ENCODE data around the gene HLA-B.
A peak's percentile ranks its signal among the peaks of the same experiment; 100 is the strongest.
"Not testable (repeated sequence)": the region's sequence is repeated elsewhere in the genome, so short reads cannot be mapped to it uniquely, and the experiment has no call there.

The HLA-B gene

DNA sequence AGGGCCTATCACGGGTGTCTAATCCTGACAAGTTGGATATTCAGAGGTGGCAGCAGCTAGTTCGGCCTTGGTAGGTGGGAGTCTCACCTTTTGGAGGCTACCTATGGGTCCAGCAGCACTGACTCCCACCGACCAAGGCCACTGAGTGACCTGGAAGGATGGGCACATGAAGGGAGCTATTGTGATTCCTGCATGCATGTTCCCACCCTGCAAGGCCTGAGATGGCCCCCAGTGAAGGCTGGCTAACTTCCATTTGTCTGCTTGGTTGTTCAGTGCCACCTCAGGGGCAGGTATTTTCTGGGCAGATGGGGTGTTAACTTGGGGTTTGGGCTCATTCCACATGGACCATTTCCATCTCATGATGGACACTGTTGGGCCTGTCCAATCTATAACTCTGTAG is 28.1 kb upstream of the HLA-B start:
- TF ChIP-seq TAF1 (IDR thresholded peaks at IDR 0.05; ENCODE audit: low read depth, low read length) (no peak), POLR2AphosphoS5 (IDR thresholded peaks at IDR 0.05; ENCODE audit: low read depth, low read length) (no peak), PAX5 (IDR thresholded peaks at IDR 0.05; ENCODE audit: insufficient read depth, low read length, severe bottlenecking) (no peak), SPI1 (IDR thresholded peaks at IDR 0.05; ENCODE audit: low read depth, low read length) (no peak), POLR2A (IDR thresholded peaks at IDR 0.05; ENCODE audit: low read depth, low read length) (no peak), POU2F2 (IDR thresholded peaks at IDR 0.05; ENCODE audit: low read depth, low read length) (no peak)
- no peak for DNase-seq (ENCODE audit: insufficient read length, low spot score)
- FAIRE-seq, result no peak

DNA sequence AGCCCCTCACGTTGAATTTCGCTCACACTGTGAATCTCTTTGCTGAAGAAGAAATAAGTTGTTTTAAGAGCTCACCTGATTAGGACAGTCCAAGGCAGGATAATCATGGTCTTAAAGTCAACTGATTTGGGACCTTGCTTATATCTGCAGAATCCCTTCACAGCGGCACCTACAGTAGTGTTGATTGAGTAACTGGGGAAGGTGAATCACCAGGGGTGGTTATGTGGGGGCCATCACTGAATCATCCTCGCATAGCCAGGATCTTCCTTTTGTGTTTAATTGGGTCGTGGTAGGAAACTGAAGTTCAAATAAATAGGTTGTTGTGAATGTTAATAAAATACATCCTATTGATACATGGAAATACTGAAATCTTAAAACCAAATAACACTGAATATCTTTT is 26.2 kb upstream of the HLA-B start:
- no peak for FAIRE-seq
- no peak for DNase-seq (ENCODE audit: insufficient read length, low spot score)

DNA sequence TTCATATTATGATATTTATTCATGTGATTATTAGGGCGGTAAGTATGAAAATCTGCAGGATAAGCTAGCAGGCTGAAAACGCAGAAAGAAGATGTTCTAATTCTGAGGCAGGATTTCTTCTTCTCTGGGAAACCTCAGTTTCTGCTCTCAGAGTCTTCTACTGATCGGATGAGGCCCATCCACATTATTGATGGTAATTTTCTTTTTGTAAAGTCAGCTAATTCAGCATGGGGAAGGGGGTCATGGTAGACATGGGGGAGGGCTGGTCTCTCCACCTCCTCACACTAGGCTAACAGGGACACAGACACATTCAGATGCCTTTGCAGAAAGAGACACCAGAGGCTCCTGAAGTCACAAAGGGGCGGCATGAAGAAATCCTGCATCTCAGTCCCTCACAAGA is 24.7 kb upstream of the HLA-B start:
- no peak for FAIRE-seq
- TF ChIP-seq PAX5 (IDR thresholded peaks at IDR 0.05; ENCODE audit: insufficient read depth, low read length, severe bottlenecking) (no peak), SPI1 (IDR thresholded peaks at IDR 0.05; ENCODE audit: low read depth, low read length) (no peak), TAF1 (IDR thresholded peaks at IDR 0.05; ENCODE audit: low read depth, low read length) (no peak), POLR2A (IDR thresholded peaks at IDR 0.05; ENCODE audit: low read depth, low read length) (no peak), POLR2AphosphoS5 (IDR thresholded peaks at IDR 0.05; ENCODE audit: low read depth, low read length) (no peak), POU2F2 (IDR thresholded peaks at IDR 0.05; ENCODE audit: low read depth, low read length) (no peak)
- DNase-seq (ENCODE audit: insufficient read length, low spot score), result no peak

More for the DNA sequence above, 26.2 kb upstream of the HLA-B start:
- no peak for TF ChIP-seq POLR2AphosphoS5 (IDR thresholded peaks at IDR 0.05; ENCODE audit: low read depth, low read length)
- no peak for TF ChIP-seq PAX5 (IDR thresholded peaks at IDR 0.05; ENCODE audit: insufficient read depth, low read length, severe bottlenecking)
- TF ChIP-seq TAF1 (IDR thresholded peaks at IDR 0.05; ENCODE audit: low read depth, low read length), result no peak
- no peak for TF ChIP-seq POU2F2 (IDR thresholded peaks at IDR 0.05; ENCODE audit: low read depth, low read length)
- no peak for TF ChIP-seq POLR2A (IDR thresholded peaks at IDR 0.05; ENCODE audit: low read depth, low read length)
- no peak for TF ChIP-seq SPI1 (IDR thresholded peaks at IDR 0.05; ENCODE audit: low read depth, low read length)

DNA sequence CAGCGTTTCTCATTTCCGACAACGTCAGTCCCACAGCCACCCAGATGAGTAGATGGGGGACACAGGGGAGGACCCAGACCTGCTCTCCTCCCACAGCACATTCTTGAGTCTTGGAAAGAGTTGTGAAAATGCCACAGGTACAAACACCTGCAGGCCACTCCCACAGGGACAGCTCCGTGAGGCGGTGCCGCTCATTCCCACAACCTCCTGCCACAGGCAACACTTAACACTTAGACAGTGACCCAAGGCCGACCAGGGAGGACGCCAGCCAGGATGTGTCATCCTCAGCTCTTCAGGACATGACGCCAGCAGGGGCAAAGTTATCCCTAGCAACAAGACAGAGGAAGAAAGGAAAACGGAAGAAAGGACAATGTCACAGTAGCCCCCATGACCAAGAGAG is 22.9 kb upstream of the HLA-B start:
- TF ChIP-seq TAF1 (IDR thresholded peaks at IDR 0.05; ENCODE audit: low read depth, low read length) (no peak), POLR2A (IDR thresholded peaks at IDR 0.05; ENCODE audit: low read depth, low read length) (no peak), POLR2AphosphoS5 (IDR thresholded peaks at IDR 0.05; ENCODE audit: low read depth, low read length) (no peak), PAX5 (IDR thresholded peaks at IDR 0.05; ENCODE audit: insufficient read depth, low read length, severe bottlenecking) (no peak), SPI1 (IDR thresholded peaks at IDR 0.05; ENCODE audit: low read depth, low read length) (no peak), POU2F2 (IDR thresholded peaks at IDR 0.05; ENCODE audit: low read depth, low read length) (no peak)
- no peak for DNase-seq (ENCODE audit: insufficient read length, low spot score)
- FAIRE-seq, result no peak

DNA sequence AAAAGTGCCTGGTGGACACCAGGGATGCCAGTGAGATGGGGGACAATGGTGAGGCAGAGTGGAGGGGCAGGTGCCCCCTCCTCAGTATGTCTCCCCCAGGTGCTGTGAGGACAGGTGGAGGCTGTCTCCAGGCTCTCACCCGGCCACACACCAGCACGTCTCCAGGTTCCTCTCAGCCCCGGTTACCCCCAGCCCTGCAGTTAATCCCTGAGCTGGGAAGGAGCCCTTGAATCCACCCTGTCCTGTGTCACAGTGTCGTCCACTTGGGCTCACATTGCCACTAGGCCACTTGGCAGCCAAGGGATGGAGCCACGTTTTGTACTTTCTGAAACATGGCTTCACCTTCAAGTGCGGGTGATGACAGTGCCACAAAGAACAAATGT is 21.7 kb upstream of the HLA-B start:
- DNase-seq (ENCODE audit: insufficient read length, low spot score), result no peak
- no peak for FAIRE-seq

DNA sequence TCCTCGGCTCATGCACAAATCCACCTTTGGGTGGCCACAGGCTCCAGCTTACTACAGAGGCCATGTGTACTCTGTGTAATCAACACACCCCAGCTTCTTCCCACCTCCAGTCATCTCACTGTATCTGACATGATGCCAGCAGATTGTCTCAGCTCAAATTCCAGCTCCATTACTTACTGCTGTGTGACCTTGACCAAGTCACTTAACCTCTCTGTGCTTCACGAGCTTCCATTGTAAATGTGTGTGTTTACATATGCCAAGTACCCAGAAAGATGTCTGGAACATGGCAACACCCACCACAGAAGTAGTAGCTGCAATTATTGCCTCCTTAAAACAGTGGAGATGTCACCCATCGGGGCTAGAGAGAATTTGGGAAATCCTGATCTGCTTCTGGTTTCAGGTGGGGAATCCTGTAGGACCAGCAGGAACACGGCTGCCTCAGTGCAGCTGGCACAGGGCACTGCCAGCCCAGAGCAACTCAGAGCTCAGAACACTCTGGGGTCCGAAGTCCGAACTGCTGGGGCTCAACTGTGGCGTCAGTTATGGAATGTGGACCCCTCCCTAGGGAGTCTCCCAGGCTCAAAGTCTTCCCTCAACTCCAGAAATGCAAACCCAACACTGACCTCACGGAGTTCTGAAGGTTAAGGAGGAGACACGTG is 21.2 kb upstream of the HLA-B start:
- TF ChIP-seq SPI1 (IDR thresholded peaks at IDR 0.05; ENCODE audit: low read depth, low read length), result no peak
- TF ChIP-seq PAX5 (IDR thresholded peaks at IDR 0.05; ENCODE audit: insufficient read depth, low read length, severe bottlenecking), result no peak
- TF ChIP-seq POLR2AphosphoS5 (IDR thresholded peaks at IDR 0.05; ENCODE audit: low read depth, low read length), result no peak
- TF ChIP-seq POU2F2 (IDR thresholded peaks at IDR 0.05; ENCODE audit: low read depth, low read length), result no peak
- TF ChIP-seq TAF1 (IDR thresholded peaks at IDR 0.05; ENCODE audit: low read depth, low read length), result no peak
- TF ChIP-seq POLR2A (IDR thresholded peaks at IDR 0.05; ENCODE audit: low read depth, low read length), result no peak
- no peak for DNase-seq (ENCODE audit: insufficient read length, low spot score)
- no peak for FAIRE-seq

More for the DNA sequence above, 21.7 kb upstream of the HLA-B start:
- TF ChIP-seq POLR2AphosphoS5 (IDR thresholded peaks at IDR 0.05; ENCODE audit: low read depth, low read length) (no peak), PAX5 (IDR thresholded peaks at IDR 0.05; ENCODE audit: insufficient read depth, low read length, severe bottlenecking) (no peak), POLR2A (IDR thresholded peaks at IDR 0.05; ENCODE audit: low read depth, low read length) (no peak), TAF1 (IDR thresholded peaks at IDR 0.05; ENCODE audit: low read depth, low read length) (no peak), SPI1 (IDR thresholded peaks at IDR 0.05; ENCODE audit: low read depth, low read length) (no peak), POU2F2 (IDR thresholded peaks at IDR 0.05; ENCODE audit: low read depth, low read length) (no peak)

DNA sequence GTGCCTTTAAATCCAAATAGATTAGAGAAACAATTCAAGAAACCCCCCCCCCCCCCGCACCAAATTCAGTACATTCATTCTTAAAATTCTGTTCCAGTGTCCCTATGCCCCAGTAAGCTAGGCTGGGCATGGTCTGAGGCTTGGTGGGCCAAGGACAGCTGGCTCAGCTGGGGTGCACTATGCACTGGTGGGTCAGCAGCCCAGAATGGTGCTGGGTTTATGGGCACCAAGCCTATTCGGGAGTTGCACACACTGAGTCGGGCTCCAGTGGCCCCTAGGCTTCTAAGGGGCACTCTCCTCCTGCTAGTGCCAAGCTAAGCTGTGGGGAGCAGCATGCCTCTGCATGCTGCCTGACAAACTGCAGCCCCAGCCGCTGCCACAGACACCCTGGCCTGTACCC is 20.1 kb upstream of the HLA-B start:
- FAIRE-seq, result no peak

DNA sequence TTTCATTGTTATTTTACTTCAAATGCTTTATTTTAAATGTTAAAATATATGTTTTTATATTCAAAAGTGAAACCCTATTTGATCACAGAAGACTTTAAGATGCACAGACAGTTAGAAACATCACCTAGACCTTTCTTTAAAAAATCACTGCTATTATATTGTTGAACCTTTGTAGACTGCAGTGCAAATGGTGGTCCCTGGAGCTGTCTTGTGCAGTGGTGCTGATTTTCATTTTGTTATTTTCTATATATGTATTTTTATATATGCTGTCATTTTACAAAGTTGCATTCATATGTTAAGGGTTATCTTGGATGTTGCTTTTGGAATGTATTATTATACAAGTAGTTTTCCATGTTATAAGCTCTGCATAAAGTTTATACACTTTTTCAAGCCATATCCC is 18.7 kb upstream of the HLA-B start:
- FAIRE-seq (no peak), DNase-seq (ENCODE audit: insufficient read length, low spot score) (no peak)
- no peak for TF ChIP-seq POLR2AphosphoS5 (IDR thresholded peaks at IDR 0.05; ENCODE audit: low read depth, low read length)
- TF ChIP-seq TAF1 (IDR thresholded peaks at IDR 0.05; ENCODE audit: low read depth, low read length), result no peak
- TF ChIP-seq SPI1 (IDR thresholded peaks at IDR 0.05; ENCODE audit: low read depth, low read length), result no peak
- TF ChIP-seq POLR2A (IDR thresholded peaks at IDR 0.05; ENCODE audit: low read depth, low read length), result no peak

More for the DNA sequence above, 20.1 kb upstream of the HLA-B start:
- no peak for DNase-seq (ENCODE audit: insufficient read length, low spot score)
- TF ChIP-seq TAF1 (IDR thresholded peaks at IDR 0.05; ENCODE audit: low read depth, low read length) (no peak), POLR2AphosphoS5 (IDR thresholded peaks at IDR 0.05; ENCODE audit: low read depth, low read length) (no peak), SPI1 (IDR thresholded peaks at IDR 0.05; ENCODE audit: low read depth, low read length) (no peak), POU2F2 (IDR thresholded peaks at IDR 0.05; ENCODE audit: low read depth, low read length) (no peak), PAX5 (IDR thresholded peaks at IDR 0.05; ENCODE audit: insufficient read depth, low read length, severe bottlenecking) (no peak), POLR2A (IDR thresholded peaks at IDR 0.05; ENCODE audit: low read depth, low read length) (no peak)

DNA sequence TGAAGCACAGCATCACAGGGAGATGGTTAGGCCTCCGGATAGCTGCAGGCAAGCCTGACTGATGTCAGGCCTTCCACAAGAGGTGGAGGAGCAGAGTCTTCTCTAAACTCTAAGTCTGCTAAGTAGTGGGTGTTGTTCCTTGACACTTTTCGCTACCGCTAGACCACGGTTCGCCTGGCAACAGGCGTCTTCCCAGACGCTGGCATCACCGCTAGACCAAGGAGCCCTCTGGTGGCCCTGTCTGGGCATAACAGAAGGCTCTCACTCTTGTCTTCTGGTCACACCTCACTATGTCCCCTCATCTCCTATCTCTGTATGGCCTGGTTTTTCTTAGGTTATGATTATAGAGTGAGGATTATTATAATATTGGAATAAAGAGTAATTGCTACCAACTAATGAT is 17.1 kb upstream of the HLA-B start:
- FAIRE-seq; DNase-seq (ENCODE audit: insufficient read length, low spot score): not testable (repeated sequence)

DNA sequence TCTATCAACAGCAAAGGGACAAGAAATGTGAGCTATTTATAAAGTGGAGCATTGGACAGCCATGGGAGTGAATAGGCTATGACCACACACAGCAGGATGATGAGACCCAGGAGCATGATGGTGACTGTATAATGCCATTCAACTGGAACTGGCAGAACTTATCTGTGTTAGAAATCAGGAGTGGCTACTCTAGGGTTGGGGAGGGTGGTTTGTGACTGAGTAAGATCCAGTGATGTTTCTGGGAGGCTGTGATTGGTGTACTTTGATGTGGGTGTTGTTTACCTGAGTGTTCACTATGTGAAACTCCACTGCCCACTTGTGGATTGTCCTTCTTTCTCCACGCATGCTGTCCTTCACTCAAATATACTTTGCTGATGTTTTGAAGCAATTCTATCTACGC is 11.5 kb upstream of the HLA-B start:
- FAIRE-seq (peak; percentile 50), DNase-seq (ENCODE audit: insufficient read length, low spot score) (no peak)
- no peak for TF ChIP-seq POLR2A (IDR thresholded peaks at IDR 0.05; ENCODE audit: low read depth, low read length)
- TF ChIP-seq PAX5 (IDR thresholded peaks at IDR 0.05; ENCODE audit: insufficient read depth, low read length, severe bottlenecking), result no peak
- no peak for TF ChIP-seq TAF1 (IDR thresholded peaks at IDR 0.05; ENCODE audit: low read depth, low read length)
- TF ChIP-seq SPI1 (IDR thresholded peaks at IDR 0.05; ENCODE audit: low read depth, low read length), result no peak
- no peak for TF ChIP-seq POLR2AphosphoS5 (IDR thresholded peaks at IDR 0.05; ENCODE audit: low read depth, low read length)
- TF ChIP-seq POU2F2 (IDR thresholded peaks at IDR 0.05; ENCODE audit: low read depth, low read length), result no peak
